T-helper 1 cell treated with Interleukin-12 subunit alpha and Interleukin-12 subunit beta and Interleukin-4 antibody, amounts not matched to agents 30 μg/mL and 1 μg/mL, for 36 hours (primary cell): ENCODE data around the gene ADAMTS5.

Experiments used
- H3K27ac Mint-ChIP-seq: one replicate; pipeline ENCODE4 v1.8.0; 2021; ENCODE audit warnings: mild to moderate bottlenecking, mixed read lengths
- H3K27me3 Mint-ChIP-seq: one replicate; pipeline ENCODE4 v1.8.0; 2021; ENCODE audit warnings: low read depth, mixed read lengths
- H3K36me3 Mint-ChIP-seq: one replicate; pipeline ENCODE4 v1.8.0; 2021; ENCODE audit warnings: low read depth, mixed read lengths
- H3K4me1 Mint-ChIP-seq: one replicate; pipeline ENCODE4 v1.8.0; 2021; ENCODE audit warnings: low read depth, mixed read lengths
- H3K4me3 Mint-ChIP-seq: one replicate; pipeline ENCODE4 v1.8.0; 2021; ENCODE audit warnings: mild to moderate bottlenecking, moderate library complexity, mixed read lengths
- H3K9me3 Mint-ChIP-seq: one replicate; pipeline ENCODE4 v1.8.0; 2021; ENCODE audit warnings: mixed read lengths

Gene ADAMTS5

DNA sequence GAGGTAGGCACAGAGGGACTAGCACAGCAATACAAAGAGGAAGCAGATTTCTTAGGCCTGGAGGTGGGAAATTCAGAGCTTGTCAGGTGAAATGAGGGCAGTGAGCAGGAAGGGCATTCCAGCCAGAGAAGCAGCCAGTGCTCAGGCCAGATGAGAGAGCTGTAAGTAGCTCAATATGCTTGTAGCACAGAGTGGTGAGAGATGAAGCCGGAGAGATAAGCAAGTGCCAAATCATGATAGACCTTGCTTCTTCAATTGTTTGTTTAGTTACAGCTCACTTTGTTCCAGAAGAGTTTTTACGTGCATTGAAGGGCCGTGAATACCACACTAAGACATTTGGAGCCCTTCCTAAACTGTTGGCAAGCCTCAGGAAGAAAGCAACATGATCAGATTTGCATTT, 79.6 kb downstream of the ADAMTS5 start:
- H3K36me3 Mint-ChIP-seq: no peaks in the 10 kb centered on the region
- no peak overlapping the region for H3K4me3 Mint-ChIP-seq
- no peaks in the 10 kb centered on the region for H3K27me3 Mint-ChIP-seq
- H3K4me1 Mint-ChIP-seq: no peaks in the 10 kb centered on the region
- no peaks in the 10 kb centered on the region for H3K9me3 Mint-ChIP-seq
- H3K27ac Mint-ChIP-seq: no peak overlapping the region

DNA sequence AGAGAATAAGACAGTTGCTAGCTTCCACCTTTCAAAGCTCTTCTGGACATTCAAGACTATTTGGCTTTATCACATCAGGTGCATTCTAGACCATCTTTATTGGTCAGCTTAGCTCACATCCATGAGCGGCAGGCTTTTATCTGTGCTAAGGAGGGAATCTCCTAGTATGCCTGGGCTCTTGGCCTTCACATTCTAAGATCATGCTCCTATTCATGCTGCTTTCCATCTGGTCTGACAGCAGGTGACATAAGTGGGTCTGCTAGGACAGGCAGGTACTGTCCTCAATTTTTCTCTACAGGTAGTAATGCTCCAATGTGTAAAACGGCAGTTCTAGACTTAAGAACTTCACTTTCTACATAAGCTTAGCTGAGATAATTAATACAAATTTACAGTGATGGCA, 82.5 kb downstream of the ADAMTS5 start:
- H3K4me3 Mint-ChIP-seq: no peak overlapping the region
- H3K4me1 Mint-ChIP-seq: no peaks in the 10 kb centered on the region
- H3K36me3 Mint-ChIP-seq: no peaks in the 10 kb centered on the region
- H3K27ac Mint-ChIP-seq: no peak overlapping the region
- no peaks in the 10 kb centered on the region for H3K9me3 Mint-ChIP-seq
- H3K27me3 Mint-ChIP-seq: no peaks in the 10 kb centered on the region

DNA sequence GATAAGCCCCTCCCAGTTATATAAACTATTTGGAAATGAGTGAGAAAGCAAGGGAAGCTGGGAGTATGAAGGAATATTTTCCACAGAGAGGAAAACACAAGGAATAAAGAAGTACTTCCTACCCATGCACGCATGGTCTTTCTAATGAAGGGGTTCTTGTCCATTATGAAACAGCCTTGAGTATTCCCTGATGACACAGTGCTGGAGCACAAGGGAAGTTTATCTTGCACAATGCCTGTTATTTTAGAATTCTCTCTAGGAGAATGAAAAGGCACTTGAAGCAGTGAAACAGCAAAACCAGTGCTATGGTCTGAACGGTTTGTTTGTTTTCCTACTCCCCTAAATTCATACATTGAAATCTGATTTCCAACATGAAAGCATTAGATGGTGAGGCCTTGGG, 83.1 kb downstream of the ADAMTS5 start:
- no peaks in the 10 kb centered on the region for H3K36me3 Mint-ChIP-seq
- no peak overlapping the region for H3K27ac Mint-ChIP-seq
- H3K27me3 Mint-ChIP-seq: no peaks in the 10 kb centered on the region
- no peak overlapping the region for H3K4me3 Mint-ChIP-seq
- no peaks in the 10 kb centered on the region for H3K9me3 Mint-ChIP-seq
- H3K4me1 Mint-ChIP-seq: no peaks in the 10 kb centered on the region

DNA sequence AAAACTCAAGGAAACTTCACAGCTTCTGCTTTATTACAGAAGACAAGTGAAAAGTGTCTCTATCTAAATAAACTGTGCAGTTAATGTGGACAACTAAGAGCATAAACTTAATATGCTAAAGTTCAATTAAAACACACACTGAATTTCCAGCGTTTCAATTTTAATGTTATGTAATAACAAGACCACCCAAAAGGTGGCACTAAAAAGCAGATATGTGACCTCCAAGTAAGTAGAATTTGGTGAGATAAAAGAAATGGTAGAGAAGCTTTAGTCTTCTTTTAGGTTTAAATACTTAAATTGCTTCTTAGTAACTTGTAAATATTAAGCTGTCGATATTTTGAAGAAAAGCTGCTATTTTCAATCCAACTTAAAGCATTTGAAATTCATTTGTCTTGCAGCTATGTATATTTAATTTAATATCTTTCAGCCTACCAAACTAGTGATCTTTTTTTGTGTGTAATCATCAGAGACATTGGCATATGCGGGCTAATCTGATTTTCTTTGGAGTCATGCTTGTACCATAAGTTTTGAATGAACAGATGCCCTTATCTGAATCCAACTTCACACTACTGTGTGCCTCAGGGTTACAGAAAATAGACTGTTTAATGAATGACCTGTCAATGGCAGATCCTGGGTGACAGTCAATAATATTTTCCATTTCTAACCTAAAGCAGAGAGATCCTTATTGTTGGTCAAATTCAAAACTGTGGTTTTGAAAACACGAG, 85.2 kb downstream of the ADAMTS5 start:
- H3K4me3 Mint-ChIP-seq: no peak overlapping the region
- no peaks in the 10 kb centered on the region for H3K4me1 Mint-ChIP-seq
- H3K27me3 Mint-ChIP-seq: no peaks in the 10 kb centered on the region
- H3K9me3 Mint-ChIP-seq: no peaks in the 10 kb centered on the region
- no peak overlapping the region for H3K27ac Mint-ChIP-seq
- H3K36me3 Mint-ChIP-seq: no peaks in the 10 kb centered on the region

DNA sequence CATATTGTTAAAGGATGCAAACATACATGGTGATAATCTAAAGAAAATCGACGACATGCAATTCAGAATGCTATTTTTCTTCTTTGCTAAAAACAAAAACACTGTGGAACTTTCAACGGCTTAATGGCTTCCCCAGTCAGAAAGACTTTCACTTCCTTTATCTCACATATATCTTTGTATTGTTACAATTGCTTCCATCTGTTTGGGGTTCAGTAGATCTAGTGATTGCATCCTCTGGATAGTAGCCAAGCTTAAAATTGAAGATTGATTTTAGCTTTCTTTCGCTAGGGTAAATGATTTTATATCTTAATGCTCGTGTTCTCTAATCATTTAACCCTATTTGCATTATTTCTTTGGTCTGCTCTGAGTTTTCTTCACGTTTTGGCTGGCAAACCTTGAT, 89.9 kb downstream of the ADAMTS5 start:
- Mint-ChIP-seq H3K4me3 (no peak overlapping the region), H3K27me3 (no peaks in the 10 kb centered on the region), H3K27ac (no peak overlapping the region), H3K4me1 (no peaks in the 10 kb centered on the region), H3K36me3 (no peaks in the 10 kb centered on the region), H3K9me3 (no peaks in the 10 kb centered on the region)

DNA sequence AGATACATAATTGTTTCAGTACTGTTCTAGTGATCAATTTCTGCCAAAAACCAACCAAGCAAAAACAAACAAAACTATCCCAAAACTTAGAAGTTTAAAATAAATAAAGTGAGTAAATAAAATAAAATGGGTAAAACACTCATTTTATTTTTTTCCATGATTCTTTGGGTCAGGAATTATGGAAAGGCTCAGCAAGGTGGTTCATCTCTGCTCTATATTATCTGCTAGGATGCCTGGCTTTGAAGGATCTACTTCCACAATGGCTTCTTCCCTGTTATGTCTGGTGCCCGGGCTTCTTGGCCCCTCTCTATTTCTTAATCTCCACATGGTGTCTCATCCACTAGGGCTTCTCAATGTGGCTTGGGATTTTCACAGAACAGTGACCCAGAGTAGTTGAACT, 92.5 kb downstream of the ADAMTS5 start:
- no peaks in the 10 kb centered on the region for H3K4me1 Mint-ChIP-seq
- H3K4me3 Mint-ChIP-seq: no peak overlapping the region
- H3K27me3 Mint-ChIP-seq: no peaks in the 10 kb centered on the region
- no peaks in the 10 kb centered on the region for H3K9me3 Mint-ChIP-seq
- no peak overlapping the region for H3K27ac Mint-ChIP-seq
- H3K36me3 Mint-ChIP-seq: no peaks in the 10 kb centered on the region
